ENCODE data around the gene GUCA2B.

DNA sequence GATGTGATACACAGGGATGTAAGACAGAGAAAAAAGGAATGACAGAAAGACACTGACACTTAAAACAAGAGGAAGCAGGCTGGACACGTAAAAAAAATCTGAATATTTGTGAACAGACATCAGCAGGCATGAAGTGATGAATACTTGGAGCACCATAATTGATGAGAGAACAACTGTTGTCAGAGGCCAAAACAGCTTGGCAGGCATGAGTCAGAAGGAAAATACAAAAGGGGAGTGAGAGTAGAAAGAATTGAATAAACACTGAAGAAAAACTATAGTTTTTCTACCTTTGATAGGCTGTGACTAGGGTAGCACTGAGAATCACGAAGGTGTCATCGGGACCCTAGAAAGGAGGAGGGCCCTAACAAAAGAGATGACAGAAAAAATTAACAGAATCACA lies 32.9 kb downstream of the GUCA2B start:
- TF ChIP-seq POLR2AphosphoS5 (IDR thresholded peaks at IDR 0.05; ENCODE audit: insufficient read depth in 1 of 2, low read depth in 1 of 2) = no peak
- TF ChIP-seq, protein P1, sequence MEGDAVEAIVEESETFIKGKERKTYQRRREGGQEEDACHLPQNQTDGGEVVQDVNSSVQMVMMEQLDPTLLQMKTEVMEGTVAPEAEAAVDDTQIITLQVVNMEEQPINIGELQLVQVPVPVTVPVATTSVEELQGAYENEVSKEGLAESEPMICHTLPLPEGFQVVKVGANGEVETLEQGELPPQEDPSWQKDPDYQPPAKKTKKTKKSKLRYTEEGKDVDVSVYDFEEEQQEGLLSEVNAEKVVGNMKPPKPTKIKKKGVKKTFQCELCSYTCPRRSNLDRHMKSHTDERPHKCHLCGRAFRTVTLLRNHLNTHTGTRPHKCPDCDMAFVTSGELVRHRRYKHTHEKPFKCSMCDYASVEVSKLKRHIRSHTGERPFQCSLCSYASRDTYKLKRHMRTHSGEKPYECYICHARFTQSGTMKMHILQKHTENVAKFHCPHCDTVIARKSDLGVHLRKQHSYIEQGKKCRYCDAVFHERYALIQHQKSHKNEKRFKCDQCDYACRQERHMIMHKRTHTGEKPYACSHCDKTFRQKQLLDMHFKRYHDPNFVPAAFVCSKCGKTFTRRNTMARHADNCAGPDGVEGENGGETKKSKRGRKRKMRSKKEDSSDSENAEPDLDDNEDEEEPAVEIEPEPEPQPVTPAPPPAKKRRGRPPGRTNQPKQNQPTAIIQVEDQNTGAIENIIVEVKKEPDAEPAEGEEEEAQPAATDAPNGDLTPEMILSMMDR (IDR thresholded peaks at IDR 0.05) = no peak

All from vagina (tissue), 2 donors.